IMR-90 (cell line): Measurements from ENCODE around the gene SLC5A3. TPM values are rescaled to one million over a fixed set of nuclear protein-coding genes. Genes with fewer than 3 reads are reported as not detected.

Experiments
- ATAC-seq: fragments of 200-7000 bp; cut with Tn5 transposase; 2 replicates; pipeline ENCODE4 v1.9.1; 2020; ENCODE audit warnings: low read depth, mild to moderate bottlenecking, moderate library complexity
- BruUV-seq: library from RNA; stranded (reverse); fragments of 400-500 nt; replicated peaks from 2 replicates; lab custom pipeline; 2021; lab: Mats Ljungman, UMichigan
- CTCF ChIA-PET: fragments of 300-600 bp; formaldehyde crosslinking; extraction: SDS; loops from one replicate; lab custom pipeline; 2021; ENCODE audit warnings: antibody characterized with exemption; lab: Yijun Ruan, JAX
- POLR2A ChIA-PET: fragments of 300-600 bp; sonication (Branson Sonifier 250); formaldehyde crosslinking; loops from one replicate; lab custom pipeline; 2022; ENCODE audit warnings: antibody characterized with exemption; ENCODE audit not compliant: unreplicated experiment; lab: Charles Lee
- DNase-seq: peaks from one replicate; pipeline ENCODE4 v3.0.0; 2013
- H2AFZ ChIP-seq: replicated peaks from 2 replicates; pipeline ENCODE3; 2013; ENCODE audit warnings: low read length, mild to moderate bottlenecking; ENCODE audit not compliant: poor library complexity
- H2AK5ac ChIP-seq: 2 replicates; pipeline ENCODE4 v1.6.1; 2013; ENCODE audit warnings: low read depth, low read length, inconsistent platforms
- H2AK9ac ChIP-seq: replicated peaks from 2 replicates; pipeline ENCODE3; 2013; ENCODE audit warnings: mild to moderate bottlenecking, low read depth, low read length, moderate library complexity; ENCODE audit not compliant: poor library complexity
- H2BK120ac ChIP-seq: 2 replicates; pipeline ENCODE4 v1.6.1; 2013; ENCODE audit warnings: low read depth, low read length, inconsistent platforms
- H2BK15ac ChIP-seq: 3 replicates; pipeline ENCODE4 v1.6.1; 2013; ENCODE audit warnings: low read depth, low read length, inconsistent platforms
- H2BK20ac ChIP-seq: 2 replicates; pipeline ENCODE4 v1.6.1; 2013; ENCODE audit warnings: low read depth, mild to moderate bottlenecking, inconsistent platforms, low read length, moderate library complexity
- H2BK5ac ChIP-seq: 2 replicates; pipeline ENCODE4 v1.6.1; 2013; ENCODE audit warnings: mild to moderate bottlenecking, low read depth, low read length, inconsistent platforms; ENCODE audit not compliant: poor library complexity, severe bottlenecking
- H3K14ac ChIP-seq: replicated peaks from 2 replicates; pipeline ENCODE4 v1.6.1; 2013; ENCODE audit warnings: low read depth, low read length, inconsistent platforms
- H3K18ac ChIP-seq: 2 replicates; pipeline ENCODE4 v1.6.1; 2013; ENCODE audit warnings: low read depth, low read length, control low read depth
- H3K23ac ChIP-seq: 2 replicates; pipeline ENCODE4 v1.6.1; 2013; ENCODE audit warnings: low read depth, low read length, inconsistent platforms
- H3K27ac ChIP-seq: 2 replicates; pipeline ENCODE4 v1.5.1; 2013; ENCODE audit warnings: mild to moderate bottlenecking, control low read depth, low read length; ENCODE audit not compliant: insufficient read depth
- H3K27me3 ChIP-seq: 2 replicates; pipeline ENCODE4 v1.6.1; 2013; ENCODE audit warnings: low read length; ENCODE audit not compliant: control insufficient read depth, insufficient read depth
- H3K36me3 ChIP-seq: 2 replicates; pipeline ENCODE4 v1.6.1; 2013; ENCODE audit warnings: low read length, mixed read lengths; ENCODE audit not compliant: control insufficient read depth, insufficient read depth
- H3K4ac ChIP-seq: 2 replicates; pipeline ENCODE4 v1.6.1; 2013; ENCODE audit warnings: low read depth, low read length, inconsistent platforms
- H3K4me1 ChIP-seq: 2 replicates; pipeline ENCODE4 v1.6.1; 2013; ENCODE audit warnings: low read length, mixed read lengths; ENCODE audit not compliant: control insufficient read depth, insufficient read depth
- H3K4me2 ChIP-seq: 2 replicates; pipeline ENCODE4 v1.6.1; 2013; ENCODE audit warnings: low read depth, mild to moderate bottlenecking, control low read depth, low read length, moderate library complexity
- H3K4me3 ChIP-seq: 2 replicates; pipeline ENCODE4 v1.5.1; 2013; ENCODE audit warnings: low read depth, mild to moderate bottlenecking, control low read depth, low read length, moderate library complexity; ENCODE audit not compliant: insufficient read depth
- H3K56ac ChIP-seq: 2 replicates; pipeline ENCODE4 v1.6.1; 2013; ENCODE audit warnings: low read length, inconsistent platforms; ENCODE audit not compliant: insufficient read depth; ENCODE audit errors: extremely low read depth
- H3K79me1 ChIP-seq, 2 experiments: 2 replicates each; pipeline ENCODE4 v1.6.1; 2013; ENCODE audit warnings: low read length in 2 of 2, inconsistent platforms in 1 of 2, low read depth in 1 of 2
- H3K9ac ChIP-seq: 2 replicates; pipeline ENCODE4 v1.6.1; 2013; ENCODE audit warnings: low read depth, low read length, control low read depth
- H3K9me1 ChIP-seq: 2 replicates; pipeline ENCODE4 v1.6.1; 2013; ENCODE audit warnings: low read length, inconsistent platforms; ENCODE audit not compliant: insufficient read depth
- H3K9me3 ChIP-seq: 2 replicates; pipeline ENCODE4 v1.6.1; 2013; ENCODE audit warnings: low read length; ENCODE audit not compliant: control insufficient read depth, insufficient read depth
- H4K20me1 ChIP-seq: 2 replicates; pipeline ENCODE4 v1.6.1; 2013; ENCODE audit warnings: low read length, inconsistent platforms; ENCODE audit not compliant: insufficient read depth
- H4K5ac ChIP-seq: 2 replicates; pipeline ENCODE4 v1.6.1; 2013; ENCODE audit warnings: mild to moderate bottlenecking, low read depth, low read length, control low read depth
- H4K8ac ChIP-seq, 2 experiments: 2 replicates each; pipeline ENCODE4 v1.6.1; 2013; ENCODE audit warnings: low read depth in 2 of 2, low read length in 2 of 2, control low read depth in 1 of 2, inconsistent platforms in 1 of 2
- H4K91ac ChIP-seq: 2 replicates; pipeline ENCODE4 v1.6.1; 2013; ENCODE audit warnings: low read depth, low read length, inconsistent platforms; ENCODE audit not compliant: insufficient read depth
- CHD1 ChIP-seq: IDR thresholded peaks from 2 replicates; pipeline ENCODE4 v1.6.1; 2012; ENCODE audit warnings: low read depth, low read length, improper control_type of control experiment
- FOS ChIP-seq: fragments of 150-350 bp; IDR thresholded peaks from 2 replicates; pipeline ENCODE4 v1.6.1; 2016; ENCODE audit warnings: low read depth, low read length
- MAFK ChIP-seq: IDR thresholded peaks from 2 replicates; pipeline ENCODE4 v1.6.1; 2012; ENCODE audit warnings: low read depth, low read length, improper control_type of control experiment
- NFE2L2 ChIP-seq: fragments of 150-350 bp; IDR thresholded peaks from 2 replicates; pipeline ENCODE4 v1.6.1; 2016; ENCODE audit warnings: low read depth, mild to moderate bottlenecking, low read length
- POLR2A ChIP-seq: IDR thresholded peaks from 2 replicates; pipeline ENCODE4 v1.6.1; 2012; ENCODE audit warnings: mild to moderate bottlenecking, low read depth, low read length
- RFX5 ChIP-seq: IDR thresholded peaks from 2 replicates; pipeline ENCODE4 v1.8.0; 2012; ENCODE audit warnings: low read depth, mild to moderate bottlenecking, low read length, moderate library complexity
- WGBS, 2 experiments: methylation state at CpG; one replicate each; pipeline versions ENCODE4 v1.1.5 to v1.1.7; 2013; ENCODE audit warnings: missing lambda C conversion rate in 2 of 2; ENCODE audit not compliant: insufficient read length in 1 of 2; ENCODE audit errors: extremely low coverage in 2 of 2; 5-methylcytosine and 5-hydroxymethylcytosine counted together
- dilution Hi-C: fragments of 300-500 bp; cut with HindIII; formaldehyde crosslinking; loops from one replicate; pipeline ENCODE4 v1.14.3; 2018; ENCODE audit warnings: low sequenced_read_pairs; ENCODE audit not compliant: unreplicated experiment
- in situ Hi-C: fragments of 300-500 bp; cut with MboI; formaldehyde crosslinking; loops from 3 replicates; pipeline ENCODE4 v1.14.3; 2019; ENCODE audit warnings: low sequenced_read_pairs, inconsistent platforms, mixed read lengths
- intact Hi-C: fragments of 100-400 bp; cut with micrococcal nuclease; formaldehyde crosslinking; loops from 2 replicates; pipeline ENCODE4 v1.10.0; 2022
- polyA plus RNA-seq, 3 experiments: library from polyadenylated mRNA; depleted of rRNA; stranded (reverse); fragments of >200 nt; gene quantifications; 2 replicates each; pipeline ENCODE4 v1.2.3, GENCODE V29; 2012; ENCODE audit warnings: low replicate concordance in 1 of 3
- total RNA-seq: library from RNA; depleted of rRNA; stranded (reverse); fragments of >200 nt; gene quantifications from 2 replicates; pipeline ENCODE4 v1.2.3, GENCODE V29; 2012

The SLC5A3 gene
- total and polyA plus RNA-seq, 2 of the 4 experiments (the other 2 are of a cell fraction), result 1.8 to 9.9 TPM

DNA sequence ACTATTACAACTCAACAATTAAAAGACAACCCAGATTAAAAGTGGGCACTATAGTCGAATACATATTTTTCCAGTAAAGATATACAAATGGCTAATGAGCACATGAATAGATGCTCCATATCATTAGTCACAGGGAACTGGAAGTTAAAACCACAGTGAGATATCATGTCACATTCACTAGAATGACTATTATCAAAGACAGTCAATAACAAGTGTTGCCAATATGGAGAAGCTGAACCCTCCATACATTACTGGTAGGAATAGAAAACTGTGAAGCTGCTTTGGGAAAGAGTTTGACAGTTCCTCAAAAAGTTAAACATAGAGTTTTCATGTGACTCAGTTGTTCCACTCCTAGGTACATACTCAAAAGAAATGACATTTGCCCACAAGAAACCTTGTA is 30.6 kb upstream of the SLC5A3 start:
- H3K27ac ChIP-seq, result no peak overlapping the region
- no peak for ATAC-seq
- ChIA-PET POLR2A (no interaction called here), CTCF (no interaction called here)
- H4K5ac ChIP-seq, result no peak overlapping the region
- H3K4ac ChIP-seq, result no peak overlapping the region
- BruUV-seq, result no TSS peak
- no peak overlapping the region for H2AK5ac ChIP-seq
- H2BK15ac ChIP-seq, result no peak overlapping the region
- H2BK5ac ChIP-seq, result no peak overlapping the region
- no peaks in the 10 kb centered on the region for H3K9me1 ChIP-seq
- no peak overlapping the region for H3K23ac ChIP-seq
- H3K36me3 ChIP-seq, result no peaks in the 10 kb centered on the region
- no CpG with 5 or more reads among the region's 1 CpG for WGBS, 2 experiments
- H3K4me3 ChIP-seq, result no peak overlapping the region
- no peak overlapping the region for H3K18ac ChIP-seq
- no peak overlapping the region for H4K91ac ChIP-seq
- H3K27me3 ChIP-seq, result peaks cover 4% of the 10 kb centered on the region
- H2AK9ac ChIP-seq, result no peak overlapping the region
- in situ Hi-C loops, result no loop called here
- no peaks in the 10 kb centered on the region for H4K20me1 ChIP-seq
- no peak for DNase-seq
- H3K9me3 ChIP-seq, result no peaks in the 10 kb centered on the region
- intact Hi-C loops, result no loop called here
- H3K4me1 ChIP-seq, result no peaks in the 10 kb centered on the region
- TF ChIP-seq RFX5 (no peak), MAFK (no peak), CHD1 (no peak), POLR2A (no peak), NFE2L2 (no peak), FOS (no peak)
- no peak overlapping the region for H3K4me2 ChIP-seq
- H2AFZ ChIP-seq, result no peak overlapping the region
- H3K79me1 ChIP-seq, result no peaks in the 10 kb centered on the region
- no peak overlapping the region for H2BK120ac ChIP-seq
- H3K56ac ChIP-seq, result no peak overlapping the region
- H2BK20ac ChIP-seq, result no peak overlapping the region
- no peak overlapping the region for H4K8ac ChIP-seq
- H3K14ac ChIP-seq, result no peak overlapping the region
- no peak overlapping the region for H3K9ac ChIP-seq
- dilution Hi-C loops, result no loop called here
